A549 (cell line): ENCODE measurements around the gene TBC1D3I. TPM values are rescaled to one million over a fixed set of nuclear protein-coding genes. Genes with fewer than 3 reads are reported as not detected.
"Not testable (repeated sequence)": the region's sequence is repeated elsewhere in the genome, so short reads cannot be mapped to it uniquely, and the experiment has no call there.

Experiments used
- ATAC-seq, 2 experiments: fragments of 200-7000 bp in 1 of 2; fragments of >200 bp in 1 of 2; cut with Nextera tagmentation in 1 of 2; cut with Tn5 transposase in 1 of 2; 3 replicates each; pipeline versions ENCODE4 v1.8.0 to v1.9.1; 2018 to 2020; ENCODE audit warnings: mild to moderate bottlenecking in 1 of 2, moderate library complexity in 1 of 2
- CTCF ChIA-PET: fragments of 300-600 bp; sonication (Branson Sonifier 250); formaldehyde crosslinking; extraction: SDS; loops from one replicate; lab custom pipeline; 2021; ENCODE audit warnings: antibody characterized with exemption, inconsistent platforms; lab: Yijun Ruan, JAX
- POLR2A ChIA-PET: fragments of 350-600 bp; formaldehyde crosslinking; extraction: SDS; loops from one replicate; lab custom pipeline; 2021; ENCODE audit warnings: antibody characterized with exemption, inconsistent platforms; lab: Yijun Ruan, JAX
- DNase-seq, 2 experiments: peaks; one replicate each; pipeline versions ENCODE4 v3.0.0 to v3.0.0-alpha.2; 2011 to 2016; ENCODE audit warnings: low read depth in 1 of 2, low spot score in 1 of 2
- FAIRE-seq: peaks from 2 replicates; lab custom pipeline; 2011; peaks lifted over from hg19 to GRCh38; lab: Jason Lieb, UNC
- H3K27ac ChIP-seq, 2 experiments: fragments of >200 bp; sonication (Bioruptor Twin); formaldehyde crosslinking; 3 replicates each; pipeline ENCODE4 v1.5.1; 2016 to 2017
- H3K4me1 ChIP-seq: fragments of >200 bp; sonication (Bioruptor Twin); formaldehyde crosslinking; 3 replicates; pipeline ENCODE4 v1.6.1; 2016
- H3K4me2 ChIP-seq: fragments of >200 bp; sonication (Bioruptor Twin); formaldehyde crosslinking; 3 replicates; pipeline ENCODE4 v1.6.1; 2016
- H3K4me3 ChIP-seq: fragments of >200 bp; sonication (Bioruptor Twin); formaldehyde crosslinking; 3 replicates; pipeline ENCODE4 v1.5.1; 2016
- H3K9me3 ChIP-seq: fragments of >200 bp; sonication (Bioruptor Twin); formaldehyde crosslinking; 3 replicates; pipeline ENCODE4 v1.6.1; 2016
- CTCF ChIP-seq: fragments of >200 bp; sonication (Bioruptor Twin); formaldehyde crosslinking; IDR thresholded peaks from 3 replicates; pipeline ENCODE4 v1.5.1; 2016
- SMC3 ChIP-seq: fragments of >200 bp; sonication (Bioruptor Twin); formaldehyde crosslinking; IDR thresholded peaks from 3 replicates; pipeline ENCODE4 v1.6.1; 2018; ENCODE audit warnings: inconsistent platforms
- WGBS: methylation state at CpG from one replicate; pipeline ENCODE4 v1.1.6; 2017; ENCODE audit errors: missing lambda C conversion rate; 5-methylcytosine and 5-hydroxymethylcytosine counted together
- polyA minus RNA-seq: library from RNA; depleted of rRNA, polyadenylated mRNA; stranded (reverse); fragments of >200 nt; gene quantifications from 2 replicates; pipeline ENCODE4 v1.2.3, GENCODE V29; 2011; rRNA and poly(A)+ RNA removed
- polyA plus RNA-seq, 4 experiments: library from polyadenylated mRNA; depleted of rRNA in 3 of 4; stranded (reverse); fragments of >200 nt; fragmentation: RNase III in 1 of 4; extraction: RNeasy Plus Mini Kit Qiagen cat#74134 plus additional on column Dnase treatment in 1 of 4; gene quantifications; 2 replicates in 3 of 4; 3 replicates in 1 of 4; pipeline ENCODE4 v1.2.3, GENCODE V29; 2011 to 2017

Gene TBC1D3I
- 0.08 TPM in 1 of 2 replicates, not detected in the other for polyA plus RNA-seq (2011; rRNA removed)
- 0.12 and 0.14 TPM in 2 replicates for polyA plus RNA-seq (2012; cell fraction: cytosol; rRNA removed)
- polyA plus RNA-seq (2012; cell fraction: nucleus; rRNA removed), result 1.7 and 2.6 TPM in 2 replicates
- polyA plus RNA-seq (2017; fragmentation: RNase III; extraction: RNeasy Plus Mini Kit Qiagen cat#74134 plus additional on column Dnase treatment), result 0.16 to 0.44 TPM (median 0.23 TPM) in 3 replicates
- not detected in 2 replicates for polyA minus RNA-seq

GRCh38 chr17:36264470-36264869, at the start of gene TBC1D3I:
TSS of gene TBC1D3I (minus strand) at chr17:36264570. CDS start at chr17:36262985, 1,585 bp downstream.
- CTCF ChIA-PET, POLR2A ChIA-PET, H3K4me2 ChIP-seq, H3K9me3 ChIP-seq, H3K4me3 ChIP-seq, DNase-seq, H3K27ac ChIP-seq, FAIRE-seq, H3K4me1 ChIP-seq, ATAC-seq: not testable (repeated sequence)
- WGBS, result no CpG with 5 or more reads among the region's 11 CpGs

- POLR2A ChIA-PET, H3K27ac ChIP-seq, H3K4me3 ChIP-seq, CTCF ChIA-PET, H3K4me2 ChIP-seq, H3K9me3 ChIP-seq, FAIRE-seq, H3K4me1 ChIP-seq, DNase-seq: not testable (repeated sequence)
- WGBS, result no CpG with 5 or more reads among the region's 1 CpG
- ATAC-seq, result peak in 1 of 2 experiments; percentile 34; a peak in 1 of 6 replicates
Observed at GRCh38 chr17:36295161-36295560, 30.8 kb upstream of the TBC1D3I start.

- CTCF ChIA-PET, DNase-seq, H3K4me1 ChIP-seq, H3K4me3 ChIP-seq, H3K4me2 ChIP-seq, H3K27ac ChIP-seq, H3K9me3 ChIP-seq, FAIRE-seq, POLR2A ChIA-PET: not testable (repeated sequence)
- peak; percentile 78 for ATAC-seq
- 29% methylated on average over 1 of the region's 2 CpGs for WGBS
Observed at GRCh38 chr17:36289965-36290612, 25.7 kb upstream of the TBC1D3I start.

- ATAC-seq, H3K4me2 ChIP-seq, POLR2A ChIA-PET, H3K27ac ChIP-seq, H3K4me3 ChIP-seq, DNase-seq, H3K4me1 ChIP-seq, H3K9me3 ChIP-seq, FAIRE-seq, CTCF ChIA-PET: not testable (repeated sequence)
- WGBS, result 93% methylated on average over 5 of the region's 5 CpGs
Observed at GRCh38 chr17:36284219-36284618, 19.8 kb upstream of the TBC1D3I start.

GRCh38 chr17:36283256-36283655, 18.9 kb upstream of the TBC1D3I start:
- H3K4me2 ChIP-seq, CTCF ChIA-PET, H3K4me1 ChIP-seq, H3K9me3 ChIP-seq, H3K27ac ChIP-seq, POLR2A ChIA-PET, H3K4me3 ChIP-seq, FAIRE-seq, DNase-seq: not testable (repeated sequence)
- WGBS, result no CpG with 5 or more reads among the region's 1 CpG
- ATAC-seq, result peak; percentile 99 to 100

GRCh38 chr17:36242046-36242445, 22.3 kb downstream of the TBC1D3I start:
- H3K4me2 ChIP-seq, DNase-seq, H3K4me1 ChIP-seq, CTCF ChIA-PET, H3K4me3 ChIP-seq, H3K27ac ChIP-seq, FAIRE-seq, H3K9me3 ChIP-seq, POLR2A ChIA-PET, ATAC-seq: not testable (repeated sequence)
- 85% methylated on average over 4 of the region's 4 CpGs for WGBS

- WGBS, result under 1% methylated on average over 5 of the region's 5 CpGs
- DNase-seq, H3K9me3 ChIP-seq, CTCF ChIA-PET, H3K4me2 ChIP-seq, POLR2A ChIA-PET, H3K4me1 ChIP-seq, H3K27ac ChIP-seq, FAIRE-seq, ATAC-seq, H3K4me3 ChIP-seq: not testable (repeated sequence)
- TF ChIP-seq CTCF (peak; percentile 21; the same call in 2 of the 3 replicates), SMC3 (0 out of 3 replicates have a peak, but pooled peaks have one; percentile 8)
Observed at GRCh38 chr17:36229644-36230043, 34.7 kb downstream of the TBC1D3I start.

GRCh38 chr17:36222967-36223366, 41.4 kb downstream of the TBC1D3I start:
- H3K9me3 ChIP-seq, result peaks cover 18% of the 10 kb centered on the region
- CTCF ChIA-PET, H3K27ac ChIP-seq, FAIRE-seq, H3K4me1 ChIP-seq, H3K4me3 ChIP-seq, POLR2A ChIA-PET, H3K4me2 ChIP-seq, ATAC-seq, DNase-seq: not testable (repeated sequence)
- WGBS, result 77% methylated on average over 12 of the region's 12 CpGs

GRCh38 chr17:36221581-36222100, 42.7 kb downstream of the TBC1D3I start:
- CTCF ChIA-PET, FAIRE-seq: not testable (repeated sequence)
- WGBS, result 30% methylated on average over 4 of the region's 4 CpGs

More at GRCh38 chr17:36221581-36222100, 42.7 kb downstream of the TBC1D3I start:
- ATAC-seq, H3K4me2 ChIP-seq, H3K27ac ChIP-seq, DNase-seq, POLR2A ChIA-PET, H3K4me1 ChIP-seq, H3K4me3 ChIP-seq: not testable (repeated sequence)
- H3K9me3 ChIP-seq, result peaks cover 23% of the 10 kb centered on the region
